Measurements from ENCODE around the gene VAMP8. TPM values are rescaled to one million over a fixed set of nuclear protein-coding genes. Genes with fewer than 3 reads are reported as not detected.

VAMP8 gene
- polyA plus RNA-seq, 1 experiment, result 0.70 TPM

DNA sequence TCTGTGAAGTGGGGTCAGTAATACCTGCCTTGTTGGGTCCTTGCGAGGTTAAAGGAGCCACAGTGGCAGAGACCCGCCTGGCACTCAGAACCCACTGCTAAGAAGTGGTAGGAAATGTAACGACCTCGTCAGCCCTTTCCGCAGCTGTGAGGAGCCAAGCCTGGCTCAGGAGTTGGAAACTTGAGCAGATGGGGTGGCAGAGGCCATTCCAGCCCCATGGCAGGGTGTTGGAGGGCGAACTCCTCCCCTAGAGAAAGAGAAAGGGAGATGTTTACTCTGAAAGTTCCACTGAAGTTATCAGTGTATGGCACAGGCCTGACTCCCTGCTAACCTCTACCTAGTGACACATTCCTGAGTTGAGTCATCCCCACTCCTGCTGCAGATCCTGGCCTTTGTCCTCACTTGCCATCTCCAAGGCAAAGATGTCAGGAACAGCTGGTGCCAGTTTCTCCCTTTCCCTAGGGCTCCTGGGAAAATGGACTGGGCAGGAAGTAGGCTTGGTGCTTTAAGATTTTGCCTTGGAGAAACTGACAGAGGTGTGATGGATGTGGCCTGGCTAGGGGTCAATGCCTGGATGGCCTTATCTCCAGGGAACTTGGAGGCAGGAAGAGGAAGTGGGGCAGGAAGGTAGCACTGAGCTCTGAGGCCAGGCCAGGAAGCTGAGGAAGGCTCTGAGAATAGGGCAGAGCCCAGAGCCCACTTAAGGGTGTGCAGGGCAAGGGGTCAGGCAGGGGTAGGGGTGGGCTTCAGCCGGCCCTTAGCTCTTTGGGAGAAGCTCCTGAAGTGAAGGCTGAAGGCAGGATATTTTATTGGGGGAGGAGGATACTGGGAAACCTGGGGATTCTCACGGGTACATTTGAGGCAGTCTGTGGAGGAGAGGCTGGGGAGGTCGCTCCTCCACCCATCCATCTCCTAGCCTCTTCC is 7.7 kb downstream of the VAMP8 start:
- ChIA-PET CTCF (interaction anchor here (1.0 to 1.6 kb wide), 3 partner anchors 9 to 33 kb away, joined by 4 read pairs; no protein-coding TSS in a partner anchor), POLR2A (interaction anchor here (0.6 kb wide), 2 partner anchors 13 to 27 kb away, joined by 4 to 5 read pairs; partner anchors contain the start of gene C2orf68)
- no peak for TF ChIP-seq CTCF (IDR thresholded peaks at IDR 0.05; ENCODE audit: insufficient read depth, low read depth, low read length)
- H3K36me3 ChIP-seq (ENCODE audit: control insufficient read depth, insufficient read depth, low read length), result no peaks in the 10 kb centered on the region
- DNase-seq (ENCODE audit: low read depth), result no peak
- no peaks in the 10 kb centered on the region for H3K27me3 ChIP-seq (ENCODE audit: control insufficient read depth, insufficient read depth, low read length)
- peak overlapping the region; percentile 61 for H3K4me3 ChIP-seq (ENCODE audit: low read depth, low read length)

GRCh38 chr2:85585781-85586105 is 8.4 kb downstream of the VAMP8 start:
- no peak for DNase-seq (ENCODE audit: low read depth)
- no peak for TF ChIP-seq CTCF (IDR thresholded peaks at IDR 0.05; ENCODE audit: insufficient read depth, low read depth, low read length)
- no peak overlapping the region for H3K4me3 ChIP-seq (ENCODE audit: low read depth, low read length)
- ChIA-PET CTCF (interaction anchor here (1.0 to 1.3 kb wide), 2 partner anchors 9 to 34 kb away, joined by 4 read pairs; no protein-coding TSS in a partner anchor), POLR2A (interaction anchor here (0.6 kb wide), 1 partner anchor 26 kb away, joined by 4 read pairs; the partner anchor contains the start of gene C2orf68)
- H3K36me3 ChIP-seq (ENCODE audit: control insufficient read depth, insufficient read depth, low read length), result no peaks in the 10 kb centered on the region
- H3K27me3 ChIP-seq (ENCODE audit: control insufficient read depth, insufficient read depth, low read length), result no peaks in the 10 kb centered on the region

DNA sequence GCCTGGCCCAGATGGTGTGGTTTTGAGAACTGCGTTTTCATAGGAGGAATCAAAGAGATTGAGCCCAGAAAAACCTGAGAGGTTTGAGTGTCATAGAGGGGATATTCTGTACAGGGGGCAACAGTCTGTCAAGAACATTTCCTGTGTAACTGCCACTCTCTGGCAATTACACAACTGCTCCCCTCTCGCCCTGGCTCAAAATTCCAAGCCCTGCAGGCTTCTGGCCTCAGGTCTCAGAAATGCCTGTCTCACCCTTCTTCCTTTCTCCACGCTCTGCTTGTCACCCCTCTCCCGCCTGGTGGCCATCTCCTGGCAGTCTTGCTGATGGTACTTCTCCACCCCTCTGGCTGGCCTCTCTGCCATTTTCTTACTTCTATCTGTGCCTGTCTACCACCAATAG is 10.8 kb downstream of the VAMP8 start:
- H3K27me3 ChIP-seq (ENCODE audit: control insufficient read depth, insufficient read depth, low read length), result no peaks in the 10 kb centered on the region
- no peak for TF ChIP-seq CTCF (IDR thresholded peaks at IDR 0.05; ENCODE audit: insufficient read depth, low read depth, low read length)
- ChIA-PET POLR2A (no interaction called here), CTCF (interaction anchor here (1.1 to 1.6 kb wide), 2 partner anchors 17 to 36 kb away, joined by 3 to 4 read pairs; no protein-coding TSS in a partner anchor)
- no peak for DNase-seq (ENCODE audit: low read depth)
- H3K4me3 ChIP-seq (ENCODE audit: low read depth, low read length), result no peak overlapping the region
- peaks cover 1% of the 10 kb centered on the region; the same call in 1 of the 2 replicates for H3K36me3 ChIP-seq (ENCODE audit: control insufficient read depth, insufficient read depth, low read length)

DNA sequence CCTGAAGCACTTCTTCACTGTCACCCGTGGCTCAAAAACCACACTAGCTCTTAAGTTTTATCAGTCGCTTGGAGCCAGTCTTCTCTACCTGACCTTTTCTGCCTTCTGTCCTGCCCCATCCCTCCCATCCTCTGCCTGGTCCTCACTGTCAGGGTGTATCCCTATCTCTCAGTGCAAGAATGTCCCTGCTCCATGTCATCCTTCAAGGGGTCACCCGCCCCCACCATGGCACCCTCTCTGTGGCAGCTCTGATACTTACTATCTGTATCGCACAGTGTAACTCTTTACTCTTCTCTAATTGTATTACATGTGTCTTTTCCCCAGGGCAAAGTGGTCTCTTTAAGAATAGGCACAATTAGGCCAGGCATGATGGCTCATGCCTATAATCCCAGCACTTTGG is 11.3 kb downstream of the VAMP8 start:
- CTCF ChIA-PET, result interaction anchor here (1.1 kb wide), 1 partner anchor 17 kb away, joined by 3 read pairs; no protein-coding TSS in a partner anchor
- no peak overlapping the region for H3K4me3 ChIP-seq (ENCODE audit: low read depth, low read length)
- no peak for TF ChIP-seq CTCF (IDR thresholded peaks at IDR 0.05; ENCODE audit: insufficient read depth, low read depth, low read length)
- POLR2A ChIA-PET, result no interaction called here
- peaks cover 1% of the 10 kb centered on the region; the same call in 1 of the 2 replicates for H3K36me3 ChIP-seq (ENCODE audit: control insufficient read depth, insufficient read depth, low read length)
- H3K27me3 ChIP-seq (ENCODE audit: control insufficient read depth, insufficient read depth, low read length), result no peaks in the 10 kb centered on the region
- DNase-seq (ENCODE audit: low read depth), result no peak

GRCh38 chr2:85589181-85589580 is 11.8 kb downstream of the VAMP8 start:
- POLR2A ChIA-PET, result no interaction called here
- H3K36me3 ChIP-seq (ENCODE audit: control insufficient read depth, insufficient read depth, low read length), result peaks cover 1% of the 10 kb centered on the region; the same call in 1 of the 2 replicates
- TF ChIP-seq CTCF (IDR thresholded peaks at IDR 0.05; ENCODE audit: insufficient read depth, low read depth, low read length), result no peak
- no peaks in the 10 kb centered on the region for H3K27me3 ChIP-seq (ENCODE audit: control insufficient read depth, insufficient read depth, low read length)
- no peak overlapping the region for H3K4me3 ChIP-seq (ENCODE audit: low read depth, low read length)
- CTCF ChIA-PET, result interaction anchor here (1.1 kb wide), 1 partner anchor 16 kb away, joined by 3 read pairs; no protein-coding TSS in a partner anchor
- no peak for DNase-seq (ENCODE audit: low read depth)
